ENCODE data around the gene PROCA1.
"Not testable (repeated sequence)": the region's sequence is repeated elsewhere in the genome, so short reads cannot be mapped to it uniquely, and the experiment has no call there.

The PROCA1 gene

DNA sequence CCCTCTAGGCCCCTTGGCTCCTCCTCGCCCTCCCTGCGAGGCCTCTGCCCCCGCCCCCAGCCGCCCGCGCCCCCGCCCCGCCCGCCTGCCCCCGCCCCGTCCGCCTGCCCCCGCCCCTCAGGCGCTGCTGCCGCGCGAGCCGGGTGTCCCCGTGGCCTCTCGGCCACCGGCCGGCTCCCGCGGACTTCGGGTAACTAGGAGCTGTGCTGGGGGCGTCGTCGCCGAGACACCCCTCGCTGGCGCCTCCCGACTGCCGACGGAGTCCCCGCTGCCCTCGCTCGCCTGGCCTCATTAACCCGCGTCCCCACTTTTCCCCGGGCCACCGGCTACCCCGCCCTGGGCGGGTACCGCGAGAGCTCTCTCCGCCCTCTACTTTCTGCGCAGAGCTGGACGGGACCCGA, 14.5 kb upstream of the PROCA1 start, which contains the start of gene TLCD1:
Gene TLCD1, minus strand, starts transcription at position 8 of the 401 bp plus-strand sequence. CDS start 136 bp downstream, outside the sequence.
- peak; percentile 61 to 69 for DNase-seq (ENCODE audit: extremely low read depth in 1 of 2, low read depth in 1 of 2)

- peak in 1 of 2 donors; percentile 59 for DNase-seq (ENCODE audit: extremely low read depth in 1 of 2, low read depth in 1 of 2)
These were observed 14.1 kb upstream of the PROCA1 start for GRCh38 chr17:28725660-28726225.

DNA sequence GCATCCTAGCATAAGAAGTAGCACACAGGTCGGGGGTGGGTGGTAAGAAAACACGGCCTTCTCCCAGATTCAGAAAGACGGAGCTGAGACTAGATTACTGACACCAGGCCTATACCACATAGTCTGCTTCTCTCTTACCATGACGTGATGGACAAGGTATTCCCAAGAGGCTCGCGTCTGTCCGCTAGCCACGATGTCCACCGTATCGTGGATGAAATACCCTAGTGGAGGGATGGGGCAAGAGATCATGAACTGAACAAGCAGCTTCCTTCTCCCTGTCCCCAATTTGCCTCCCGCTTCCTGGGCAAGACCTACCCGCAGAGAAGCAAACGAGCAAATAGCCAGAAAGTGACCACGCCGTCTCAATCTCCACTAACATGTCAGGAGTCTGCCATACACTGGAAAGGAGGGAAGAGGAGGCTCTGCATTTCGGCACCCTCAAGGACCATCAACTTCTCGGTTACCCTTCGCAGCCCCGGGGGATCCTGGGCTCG, 13.5 kb upstream of the PROCA1 start:
- no peak for DNase-seq (ENCODE audit: extremely low read depth in 1 of 2, low read depth in 1 of 2)

GRCh38 chr17:28724500-28725165, 12.9 kb upstream of the PROCA1 start:
- DNase-seq (ENCODE audit: extremely low read depth in 1 of 2, low read depth in 1 of 2) = no peak

- DNase-seq (ENCODE audit: extremely low read depth in 1 of 2, low read depth in 1 of 2) = not testable (repeated sequence)
These were observed 12.3 kb upstream of the PROCA1 start for GRCh38 chr17:28723836-28724499.

DNA sequence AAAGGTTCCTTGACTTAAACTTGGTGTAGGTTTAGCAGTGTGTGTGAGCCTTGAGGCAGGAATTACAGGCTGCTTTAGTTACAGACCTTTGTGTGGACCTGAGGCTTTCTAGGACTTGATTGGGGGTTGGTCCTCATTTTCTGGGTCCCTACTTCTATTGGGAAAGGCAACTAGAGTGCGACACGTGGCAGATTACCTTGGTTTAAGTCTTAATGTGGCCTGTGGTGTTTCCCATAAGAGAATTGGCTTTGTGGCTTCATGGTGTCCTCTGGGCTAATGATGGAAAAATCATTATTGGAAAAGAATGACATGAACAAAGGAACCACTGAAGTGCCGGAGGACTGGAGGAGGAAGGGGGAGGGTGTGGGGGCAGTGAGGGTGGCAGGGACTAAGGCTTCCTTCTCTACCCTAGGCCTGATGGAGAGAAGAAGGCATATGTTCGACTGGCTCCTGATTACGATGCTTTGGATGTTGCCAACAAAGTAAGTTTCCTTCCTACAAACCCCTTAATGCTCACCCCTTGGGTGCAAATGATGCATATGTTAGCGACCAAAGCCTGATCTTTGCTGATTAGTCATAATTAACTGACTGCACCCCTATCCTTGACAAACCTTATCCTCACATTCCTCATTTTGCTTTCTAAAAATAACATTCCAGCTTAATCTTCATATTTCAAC, 11.6 kb upstream of the PROCA1 start:
- DNase-seq (ENCODE audit: extremely low read depth in 1 of 2, low read depth in 1 of 2) = no peak

DNA sequence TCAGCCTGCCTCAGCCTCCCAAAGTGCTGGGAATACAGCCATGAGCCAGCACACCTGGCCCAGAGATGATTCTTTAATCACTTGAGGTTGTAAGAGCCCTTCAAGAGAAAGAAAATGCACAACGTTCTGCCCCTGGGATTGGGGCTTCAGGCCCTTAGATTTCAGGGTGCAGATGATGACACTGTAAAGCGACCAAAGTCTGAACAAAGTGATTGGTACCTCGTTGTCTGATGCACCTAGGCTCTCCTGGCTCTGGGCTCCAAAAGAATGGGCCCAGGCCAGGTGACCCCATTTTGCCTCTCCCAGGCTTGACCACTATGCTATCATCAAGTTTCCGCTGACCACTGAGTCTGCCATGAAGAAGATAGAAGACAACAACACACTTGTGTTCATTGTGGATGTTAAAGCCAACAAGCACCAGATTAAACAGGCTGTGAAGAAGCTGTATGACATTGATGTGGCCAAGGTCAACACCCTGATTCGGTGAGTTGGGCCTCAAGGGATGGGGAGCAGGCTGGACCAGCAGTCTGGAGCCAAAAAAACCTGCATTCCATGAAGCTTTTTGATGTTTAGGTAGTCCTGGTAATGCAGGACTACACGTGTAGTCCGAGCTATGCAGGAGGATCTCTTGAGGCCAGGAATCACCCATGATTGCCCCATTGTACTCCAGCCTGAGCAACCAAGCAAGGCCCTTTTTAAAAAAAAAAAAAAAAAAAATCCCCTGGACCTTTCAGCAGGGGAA, 10.9 kb upstream of the PROCA1 start:
- no peak for DNase-seq (ENCODE audit: extremely low read depth in 1 of 2, low read depth in 1 of 2)

DNA sequence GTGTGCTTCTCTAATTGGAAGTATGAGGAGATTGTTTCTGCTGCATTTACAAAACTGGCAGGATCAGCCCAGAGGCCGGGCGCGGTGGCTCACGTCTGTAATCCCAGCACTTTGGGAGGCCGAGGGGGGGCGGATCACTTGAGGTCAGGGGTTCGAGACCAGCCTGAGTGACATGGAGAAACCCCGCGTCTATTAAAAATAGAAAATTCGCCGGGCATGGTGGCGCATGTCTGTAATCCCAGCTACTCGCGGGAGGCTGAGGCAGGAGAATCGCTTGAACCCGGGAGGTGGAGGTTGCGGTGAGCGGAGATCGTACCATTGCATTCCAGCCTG, 9.3 kb upstream of the PROCA1 start:
- not testable (repeated sequence) for DNase-seq (ENCODE audit: extremely low read depth in 1 of 2, low read depth in 1 of 2)

GRCh38 chr17:28720247-28720996, 8.7 kb upstream of the PROCA1 start:
- no peak for DNase-seq (ENCODE audit: extremely low read depth in 1 of 2, low read depth in 1 of 2)

GRCh38 chr17:28719021-28719433, 7.3 kb upstream of the PROCA1 start:
- no peak for DNase-seq (ENCODE audit: extremely low read depth in 1 of 2, low read depth in 1 of 2)

- DNase-seq (ENCODE audit: extremely low read depth in 1 of 2, low read depth in 1 of 2) = no peak
These were observed 6.8 kb upstream of the PROCA1 start for GRCh38 chr17:28718333-28719020.

DNA sequence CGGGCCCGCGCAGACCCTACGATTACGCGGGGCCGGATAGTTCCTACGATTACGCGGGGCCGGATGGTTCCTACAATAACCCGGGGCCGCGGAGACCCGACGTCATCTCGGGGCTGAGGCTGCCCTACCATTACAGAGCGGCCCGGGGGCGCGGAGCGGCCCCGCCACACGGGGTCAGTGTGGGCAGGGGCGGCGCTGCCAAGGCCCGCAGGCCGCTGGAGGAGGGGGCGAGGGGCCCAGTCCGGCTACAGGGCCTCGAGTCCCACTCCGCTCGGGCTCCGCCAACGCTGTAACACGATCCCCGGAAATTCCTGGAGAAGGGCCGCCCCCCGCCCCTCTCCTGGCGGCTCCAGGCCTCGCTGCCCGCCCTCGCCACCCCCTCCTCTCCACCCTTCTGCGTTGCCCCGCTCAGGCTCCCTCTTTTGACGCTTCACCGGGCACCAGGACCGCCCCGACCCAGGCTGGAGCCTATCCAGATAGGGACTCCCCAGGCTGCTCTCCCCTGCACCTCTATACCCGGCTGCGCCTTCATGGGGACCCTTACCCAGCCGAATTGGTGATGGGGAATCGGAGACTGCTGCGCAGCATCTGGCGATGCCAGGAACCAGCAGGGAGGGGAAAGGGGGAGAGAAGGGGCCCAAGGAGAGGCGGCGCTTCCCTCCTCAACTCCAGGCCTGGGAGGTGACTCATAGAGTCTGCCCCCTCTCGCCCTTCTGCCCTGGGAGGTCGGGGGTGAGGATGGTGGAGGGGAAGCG, 6.1 kb upstream of the PROCA1 start, which contains the start of gene RAB34:
Gene RAB34, minus strand, starts transcription at position 291 of the 755 bp plus-strand sequence. CDS start 602 bp downstream, outside the sequence.
- no peak for DNase-seq (ENCODE audit: extremely low read depth in 1 of 2, low read depth in 1 of 2)

DNA sequence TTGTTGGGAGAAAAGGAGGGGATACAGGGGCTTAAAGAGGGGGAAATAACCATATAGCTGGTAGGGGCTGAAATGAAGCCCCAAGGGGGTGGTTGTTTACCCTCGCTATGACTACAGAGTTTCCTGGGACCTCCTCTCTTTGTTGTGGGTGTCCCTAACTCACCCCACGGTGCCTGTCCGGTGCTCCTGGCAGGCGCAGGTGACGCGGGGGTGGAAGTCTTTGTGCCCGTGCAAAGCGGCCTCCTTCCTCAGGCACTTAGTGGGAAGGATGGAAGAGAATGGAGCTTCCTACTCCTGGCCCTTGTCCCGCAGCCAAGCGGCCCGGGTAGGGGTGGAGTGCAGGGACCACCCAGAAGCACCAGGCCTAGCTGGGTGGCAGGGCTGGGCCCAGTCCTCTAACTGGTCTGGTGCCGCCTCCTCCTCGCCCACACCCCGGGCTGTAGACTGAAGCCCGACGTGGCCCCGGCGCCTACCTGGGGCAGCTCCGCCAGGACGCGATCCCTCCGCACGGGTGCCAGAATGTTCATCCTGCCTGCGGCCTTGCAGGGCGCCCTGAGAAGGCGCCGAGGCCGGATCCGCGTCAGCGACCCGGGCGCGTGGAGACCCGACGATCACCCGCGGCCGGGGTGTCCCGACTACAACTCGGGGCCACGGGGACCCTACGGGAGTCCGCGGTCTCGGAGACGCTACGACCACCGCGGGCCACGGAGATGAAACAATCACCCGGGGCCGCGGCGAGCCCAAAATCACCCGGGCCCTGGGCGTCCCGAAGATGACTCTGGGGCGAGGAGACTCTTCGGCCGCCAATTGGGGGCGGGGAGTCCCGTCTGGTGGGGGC, 5.3 kb upstream of the PROCA1 start:
- DNase-seq (ENCODE audit: extremely low read depth in 1 of 2, low read depth in 1 of 2) = no peak

GRCh38 chr17:28715217-28715616, 3.5 kb upstream of the PROCA1 start:
- DNase-seq (ENCODE audit: extremely low read depth in 1 of 2, low read depth in 1 of 2) = no peak

DNA sequence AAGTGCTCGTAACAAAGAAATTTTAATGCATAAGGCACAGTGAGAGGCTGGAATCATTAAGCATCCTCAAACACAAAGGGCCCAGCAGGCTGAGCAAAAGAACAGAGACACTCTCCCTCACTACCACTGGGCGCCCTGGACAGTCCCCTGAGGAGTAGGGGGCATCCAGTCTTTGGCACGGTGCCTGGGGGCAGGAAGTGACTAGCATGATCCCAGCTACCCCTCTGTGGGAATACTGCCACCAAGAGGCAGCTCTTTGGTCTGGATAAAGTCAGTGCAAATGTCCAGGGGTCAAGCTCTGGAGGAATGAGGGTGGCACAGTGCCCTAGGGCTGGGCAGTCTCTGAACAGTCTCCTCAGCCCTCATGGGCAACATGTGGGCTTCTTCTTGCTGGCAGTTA, 2.6 kb upstream of the PROCA1 start:
- DNase-seq (ENCODE audit: extremely low read depth in 1 of 2, low read depth in 1 of 2) = no peak

DNA sequence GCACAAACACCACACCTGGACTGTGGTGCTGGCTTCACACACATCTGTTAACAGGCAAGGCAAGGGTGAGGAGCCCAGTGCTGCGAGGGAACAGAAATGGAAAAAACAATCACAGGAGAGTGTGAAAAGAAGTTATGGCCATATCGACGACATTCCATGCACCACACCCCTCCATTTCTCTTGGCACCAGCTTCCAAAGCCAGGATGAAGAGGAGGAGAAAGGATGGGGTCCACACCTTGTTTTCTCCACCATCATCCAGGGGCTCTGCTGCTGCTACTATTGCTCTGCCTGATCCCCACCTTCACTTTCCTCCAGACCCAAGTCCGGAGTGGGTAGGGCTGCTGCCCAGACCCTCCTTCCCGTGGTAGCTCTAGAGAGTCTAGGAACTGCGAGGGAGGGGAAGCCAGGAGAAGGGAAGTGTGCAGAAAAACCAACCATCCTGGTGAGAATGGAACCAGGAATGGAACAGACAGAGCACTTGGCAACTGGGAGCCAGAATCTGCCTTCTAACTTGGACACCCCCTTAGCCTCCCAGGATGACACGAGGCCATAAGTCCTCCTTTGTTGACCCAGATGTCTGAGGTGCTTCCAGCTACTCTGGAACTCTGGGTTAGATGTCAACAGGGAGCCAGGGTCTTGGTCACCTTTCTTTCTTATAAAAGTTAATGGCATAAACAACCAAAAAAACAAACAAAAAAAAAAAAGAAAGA, 1.2 kb upstream of the PROCA1 start:
- no peak for DNase-seq (ENCODE audit: extremely low read depth in 1 of 2, low read depth in 1 of 2)

DNA sequence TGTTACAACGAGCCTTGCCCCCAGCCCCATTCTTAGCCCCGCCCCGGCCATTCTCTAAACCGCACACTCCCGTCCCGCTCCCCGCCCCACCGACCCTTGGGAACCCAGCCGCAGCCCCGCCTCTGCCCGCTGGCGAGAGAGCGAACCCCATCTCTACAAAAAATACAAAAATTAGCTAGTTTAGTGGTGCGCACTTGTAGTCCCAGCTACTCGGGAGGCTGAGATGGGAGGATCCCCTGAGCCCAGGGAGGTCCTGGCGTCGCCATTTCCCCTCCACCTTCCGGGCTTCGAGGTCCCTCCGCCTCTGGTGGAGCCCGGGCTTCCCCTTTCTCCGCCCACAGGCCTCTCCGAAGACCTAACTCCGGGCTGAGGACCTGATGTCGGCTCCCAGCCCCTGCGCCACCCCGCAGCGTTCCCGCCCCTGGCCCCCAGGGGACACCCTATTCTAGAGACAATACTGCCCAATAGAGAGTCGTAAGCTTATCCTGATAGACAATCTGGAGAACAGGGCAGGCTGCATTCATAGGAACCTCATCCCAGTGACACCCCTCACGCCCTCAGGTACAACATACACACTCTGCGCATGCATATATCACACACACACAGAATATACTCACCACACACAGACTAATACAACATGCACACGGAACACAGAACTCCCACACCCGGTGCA, 480 bp upstream of the PROCA1 start:
- peak; percentile 44 to 70 for DNase-seq (ENCODE audit: extremely low read depth in 1 of 2, low read depth in 1 of 2)
